A549 (cell line): ENCODE data around the gene CCDC40.

Experiments
- CBX8 ChIP-seq: fragments of 200-600 bp; sonication (generic); IDR thresholded peaks from 2 replicates; pipeline ENCODE4 v1.6.1; 2016
- CEBPB ChIP-seq, 2 experiments: fragments of >200 bp in 1 of 2; sonication (Bioruptor Twin) in 1 of 2; formaldehyde crosslinking in 1 of 2; IDR thresholded peaks; 2 replicates each; pipeline ENCODE4 v1.6.1; 2012 to 2016
- EP300 ChIP-seq, 2 experiments: fragments of >200 bp; sonication (Bioruptor Twin); formaldehyde crosslinking; IDR thresholded peaks; 2 replicates in 1 of 2; 3 replicates in 1 of 2; pipeline ENCODE4 v1.6.1; 2016 to 2017
- HOXA7 ChIP-seq: fragments of 250-450 bp; sonication (Bioruptor Pico); IDR thresholded peaks from 2 replicates; pipeline ENCODE4 v1.5.0; 2020; ENCODE audit warnings: mild to moderate bottlenecking, moderate library complexity
- MAFK ChIP-seq: fragments of 450-650 bp; IDR thresholded peaks from 2 replicates; pipeline ENCODE4 v1.6.1; 2014; ENCODE audit not compliant: partially characterized antibody
- POLR2A ChIP-seq: IDR thresholded peaks from 2 replicates; pipeline ENCODE4 v1.6.1; 2012; ENCODE audit warnings: mild to moderate bottlenecking, low read length
- RFX5 ChIP-seq: fragments of 450-650 bp; IDR thresholded peaks from 2 replicates; pipeline ENCODE4 v1.7.1; 2014; ENCODE audit warnings: antibody characterized with exemption, mild to moderate bottlenecking, moderate library complexity
- TF ChIP-seq, protein P1 (sequence below): fragments of 200-600 bp; sonication (generic); IDR thresholded peaks from 2 replicates; pipeline ENCODE4 v1.6.1; 2016; ENCODE audit warnings: antibody characterized with exemption, mild to moderate bottlenecking, moderate library complexity
- TF ChIP-seq, protein P2 (sequence below): fragments of >200 bp; sonication (Bioruptor Twin); formaldehyde crosslinking; IDR thresholded peaks from 3 replicates; pipeline ENCODE4 v1.5.1; 2016

DNA sequence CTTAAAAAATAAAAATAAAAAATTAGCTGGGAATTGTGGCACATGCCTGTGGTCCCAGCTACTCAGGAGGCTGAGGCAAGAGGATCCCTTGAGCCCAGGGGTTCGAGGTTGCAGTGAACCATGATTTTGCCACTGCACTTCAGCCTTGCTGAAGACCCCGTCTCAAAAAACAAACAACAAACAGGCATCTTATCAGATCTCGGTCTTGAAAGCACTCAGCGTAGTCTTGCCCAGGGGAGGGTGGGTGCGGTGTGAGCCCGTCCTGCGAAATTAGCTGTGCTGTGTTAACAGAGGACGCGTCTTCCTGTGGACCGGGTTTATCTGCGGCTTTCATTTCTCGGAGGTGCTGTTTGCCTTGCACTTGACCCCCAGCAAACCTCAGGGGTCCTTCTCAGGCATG, 70.3 kb downstream of the CCDC40 start:
- TF ChIP-seq EP300 (IDR thresholded peaks at IDR 0.05): no peak
- no peak for TF ChIP-seq POLR2A
- TF ChIP-seq, protein P1, sequence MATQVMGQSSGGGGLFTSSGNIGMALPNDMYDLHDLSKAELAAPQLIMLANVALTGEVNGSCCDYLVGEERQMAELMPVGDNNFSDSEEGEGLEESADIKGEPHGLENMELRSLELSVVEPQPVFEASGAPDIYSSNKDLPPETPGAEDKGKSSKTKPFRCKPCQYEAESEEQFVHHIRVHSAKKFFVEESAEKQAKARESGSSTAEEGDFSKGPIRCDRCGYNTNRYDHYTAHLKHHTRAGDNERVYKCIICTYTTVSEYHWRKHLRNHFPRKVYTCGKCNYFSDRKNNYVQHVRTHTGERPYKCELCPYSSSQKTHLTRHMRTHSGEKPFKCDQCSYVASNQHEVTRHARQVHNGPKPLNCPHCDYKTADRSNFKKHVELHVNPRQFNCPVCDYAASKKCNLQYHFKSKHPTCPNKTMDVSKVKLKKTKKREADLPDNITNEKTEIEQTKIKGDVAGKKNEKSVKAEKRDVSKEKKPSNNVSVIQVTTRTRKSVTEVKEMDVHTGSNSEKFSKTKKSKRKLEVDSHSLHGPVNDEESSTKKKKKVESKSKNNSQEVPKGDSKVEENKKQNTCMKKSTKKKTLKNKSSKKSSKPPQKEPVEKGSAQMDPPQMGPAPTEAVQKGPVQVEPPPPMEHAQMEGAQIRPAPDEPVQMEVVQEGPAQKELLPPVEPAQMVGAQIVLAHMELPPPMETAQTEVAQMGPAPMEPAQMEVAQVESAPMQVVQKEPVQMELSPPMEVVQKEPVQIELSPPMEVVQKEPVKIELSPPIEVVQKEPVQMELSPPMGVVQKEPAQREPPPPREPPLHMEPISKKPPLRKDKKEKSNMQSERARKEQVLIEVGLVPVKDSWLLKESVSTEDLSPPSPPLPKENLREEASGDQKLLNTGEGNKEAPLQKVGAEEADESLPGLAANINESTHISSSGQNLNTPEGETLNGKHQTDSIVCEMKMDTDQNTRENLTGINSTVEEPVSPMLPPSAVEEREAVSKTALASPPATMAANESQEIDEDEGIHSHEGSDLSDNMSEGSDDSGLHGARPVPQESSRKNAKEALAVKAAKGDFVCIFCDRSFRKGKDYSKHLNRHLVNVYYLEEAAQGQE: no peak
- TF ChIP-seq RFX5: no peak
- TF ChIP-seq CBX8: no peak
- TF ChIP-seq HOXA7 (CRISPR knock-in tag): no peak
- TF ChIP-seq, protein P2, sequence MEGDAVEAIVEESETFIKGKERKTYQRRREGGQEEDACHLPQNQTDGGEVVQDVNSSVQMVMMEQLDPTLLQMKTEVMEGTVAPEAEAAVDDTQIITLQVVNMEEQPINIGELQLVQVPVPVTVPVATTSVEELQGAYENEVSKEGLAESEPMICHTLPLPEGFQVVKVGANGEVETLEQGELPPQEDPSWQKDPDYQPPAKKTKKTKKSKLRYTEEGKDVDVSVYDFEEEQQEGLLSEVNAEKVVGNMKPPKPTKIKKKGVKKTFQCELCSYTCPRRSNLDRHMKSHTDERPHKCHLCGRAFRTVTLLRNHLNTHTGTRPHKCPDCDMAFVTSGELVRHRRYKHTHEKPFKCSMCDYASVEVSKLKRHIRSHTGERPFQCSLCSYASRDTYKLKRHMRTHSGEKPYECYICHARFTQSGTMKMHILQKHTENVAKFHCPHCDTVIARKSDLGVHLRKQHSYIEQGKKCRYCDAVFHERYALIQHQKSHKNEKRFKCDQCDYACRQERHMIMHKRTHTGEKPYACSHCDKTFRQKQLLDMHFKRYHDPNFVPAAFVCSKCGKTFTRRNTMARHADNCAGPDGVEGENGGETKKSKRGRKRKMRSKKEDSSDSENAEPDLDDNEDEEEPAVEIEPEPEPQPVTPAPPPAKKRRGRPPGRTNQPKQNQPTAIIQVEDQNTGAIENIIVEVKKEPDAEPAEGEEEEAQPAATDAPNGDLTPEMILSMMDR: no peak
- no peak for TF ChIP-seq MAFK
- no peak for TF ChIP-seq CEBPB (IDR thresholded peaks at IDR 0.05)
